T-helper 2 cell (primary cell): ENCODE data around the gene EHD4.

Experiments used
- DNase-seq, 5 experiments: peaks; one replicate each; pipeline versions ENCODE4 v3.0.0 to v3.0.0-alpha.2; 2012 to 2022
- total RNA-seq, 2 donors: gene quantifications; one replicate each; lab custom pipeline; 2026; lab: John Stamatoyannopoulos, UW

The EHD4 gene
- 86.3 to 178 reads per million in 2 donors for total RNA-seq

- DNase-seq, result peak; percentile 82 to 98 (median 91)
Observed at GRCh38 chr15:41972253-41973242, at the start of gene EHD4. Gene EHD4 (minus strand): TSS chr15:41972557. CDS start chr15:41972494, 63 bp downstream.

- DNase-seq, result no peak
Observed at GRCh38 chr15:42021593-42021992, 49.2 kb upstream of the EHD4 start.

DNA sequence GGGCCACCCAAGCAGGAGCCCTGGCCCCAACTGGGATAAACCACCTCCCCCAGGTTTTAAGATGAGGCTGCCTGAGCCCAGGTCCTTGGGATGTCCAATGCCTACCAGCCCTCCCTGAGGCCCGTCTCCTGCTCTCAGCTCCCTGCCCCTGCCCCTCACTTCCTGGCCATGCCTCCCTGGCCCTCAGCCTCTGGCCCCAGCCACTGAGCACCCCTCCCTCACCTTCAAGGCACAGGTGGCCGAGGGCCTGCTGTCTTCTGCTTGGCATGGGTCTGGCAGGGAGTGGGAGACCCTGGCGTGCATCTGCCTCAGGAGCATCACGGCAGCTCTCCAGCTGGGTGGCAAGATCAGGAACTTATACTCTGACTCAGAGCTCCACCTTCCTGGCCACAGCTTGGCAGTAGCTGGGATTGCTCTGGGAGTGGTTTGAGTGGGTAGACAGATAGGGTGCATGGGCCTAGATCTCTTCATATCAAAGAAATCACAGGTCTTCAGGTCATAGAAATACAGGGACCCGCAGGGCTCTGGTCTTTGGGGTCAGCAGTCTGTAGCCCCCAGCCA lies 48.4 kb upstream of the EHD4 start, which contains the start of gene PLA2G4E:
Gene PLA2G4E, minus strand, starts transcription at position 330 of the 561 bp plus-strand sequence. Its CDS starts 12 bp downstream, at position 318.
- no peak for DNase-seq

DNA sequence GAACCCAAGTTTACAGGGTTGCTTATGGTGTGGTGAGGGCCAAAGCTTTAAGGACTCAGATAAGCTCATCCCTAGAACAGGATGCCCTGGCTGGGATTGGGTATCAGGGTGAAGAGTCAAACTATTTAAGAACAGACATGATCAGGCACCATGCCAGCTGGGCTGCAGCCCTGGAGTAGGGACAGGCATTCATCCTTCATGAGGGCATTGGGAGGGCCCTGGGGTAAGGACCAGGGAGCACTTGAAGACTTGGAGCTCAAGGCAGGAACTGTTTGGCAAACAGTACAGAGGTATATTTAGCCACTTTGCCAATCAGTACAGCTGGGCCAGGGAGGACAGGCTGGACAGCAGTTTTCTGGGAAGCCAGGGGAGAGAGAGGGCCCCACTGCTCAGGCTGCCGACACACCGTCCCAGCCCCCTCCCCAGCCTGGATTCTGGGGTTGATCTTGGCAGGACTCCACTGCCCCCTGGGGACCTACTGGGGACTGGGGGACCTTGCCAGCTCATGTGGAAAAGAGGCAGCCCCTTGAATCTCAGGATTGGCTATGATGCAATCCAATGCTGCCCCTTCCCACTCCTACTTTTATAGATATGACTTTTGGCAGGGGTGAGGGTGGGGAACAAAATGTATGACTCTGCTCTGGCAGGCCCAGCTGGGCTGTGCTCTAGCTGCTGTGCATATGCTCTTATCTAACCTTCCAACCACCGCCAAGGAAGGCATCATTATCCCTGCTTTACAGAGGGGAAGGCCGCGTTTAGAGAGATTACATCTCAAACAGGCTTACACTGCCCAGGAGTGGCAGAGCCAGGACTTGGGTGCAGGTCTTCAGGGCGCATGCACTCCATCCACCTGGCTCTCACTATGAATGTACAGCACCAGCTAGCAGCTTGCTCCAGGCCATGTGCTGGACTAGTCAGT lies 46.2 kb upstream of the EHD4 start:
- no peak for DNase-seq

GRCh38 chr15:42016971-42017370 lies 44.6 kb upstream of the EHD4 start:
- no peak for DNase-seq

DNA sequence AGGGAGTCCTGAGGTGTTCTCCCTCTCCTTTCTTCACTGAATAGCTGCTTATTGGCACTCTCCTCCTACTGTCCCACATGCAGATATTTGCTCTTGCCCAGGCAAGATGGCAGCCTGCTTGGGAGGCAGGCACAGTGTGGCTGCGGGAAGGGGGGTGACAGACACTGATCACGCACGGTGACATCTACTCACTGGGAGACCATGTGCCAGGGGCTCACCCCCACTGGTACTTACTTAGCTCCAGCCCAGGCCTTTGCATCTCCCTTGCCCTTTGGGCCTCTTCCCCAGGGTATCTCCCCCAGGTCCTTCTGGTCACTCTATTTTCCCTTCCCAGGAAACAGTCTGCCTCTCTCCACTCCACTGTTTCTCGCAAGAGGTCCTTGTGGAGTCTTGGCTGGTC lies 42.0 kb upstream of the EHD4 start:
- DNase-seq, result no peak

- DNase-seq, result no peak
Observed at GRCh38 chr15:42012928-42013482, 40.6 kb upstream of the EHD4 start.

- DNase-seq, result no peak
Observed at GRCh38 chr15:42012241-42012640, 39.9 kb upstream of the EHD4 start.

- DNase-seq, result no peak
Observed at GRCh38 chr15:42011074-42011473, 38.7 kb upstream of the EHD4 start.

DNA sequence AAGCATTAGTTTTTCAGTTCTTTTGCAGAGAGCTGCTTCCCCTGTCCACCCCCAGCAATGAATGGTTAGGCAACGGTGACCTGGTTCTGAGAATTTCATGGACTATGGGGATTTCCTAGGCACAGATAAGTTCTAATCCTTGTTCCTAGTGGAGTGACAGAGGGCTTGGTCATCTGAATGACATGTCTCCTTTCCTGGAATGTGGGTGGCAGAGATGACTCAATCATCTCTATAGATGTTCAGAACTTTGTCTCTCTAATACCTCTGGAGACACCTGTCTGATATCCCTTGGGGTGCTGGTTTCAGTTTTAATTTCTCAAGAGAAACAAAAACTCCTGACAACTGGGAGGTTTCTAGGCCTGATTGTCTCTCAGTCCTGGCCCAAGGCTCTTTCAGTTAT lies 38.1 kb upstream of the EHD4 start:
- no peak for DNase-seq

- DNase-seq, result no peak
Observed at GRCh38 chr15:42009474-42009873, 37.1 kb upstream of the EHD4 start.

DNA sequence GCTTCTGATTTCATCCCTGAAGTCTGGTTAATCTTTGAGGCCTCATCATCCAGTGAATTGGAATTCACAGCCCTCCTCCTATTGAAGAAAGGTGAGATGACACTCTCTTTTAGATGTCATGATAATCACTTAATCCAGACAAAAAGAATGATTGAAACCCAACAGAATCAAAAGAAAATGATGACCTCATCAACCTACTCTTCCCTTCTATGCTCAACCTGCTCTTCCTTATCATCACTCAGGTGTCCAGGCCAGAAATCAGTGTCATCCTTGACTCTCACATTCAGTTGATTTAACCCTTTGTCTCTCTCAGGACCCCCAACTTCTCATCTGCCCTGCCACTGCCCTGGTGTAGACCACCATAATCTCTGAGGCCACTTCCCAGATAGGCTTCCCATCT lies 36.7 kb upstream of the EHD4 start:
- no peak for DNase-seq

- DNase-seq, result no peak
Observed at GRCh38 chr15:42007386-42007785, 35.0 kb upstream of the EHD4 start.

DNA sequence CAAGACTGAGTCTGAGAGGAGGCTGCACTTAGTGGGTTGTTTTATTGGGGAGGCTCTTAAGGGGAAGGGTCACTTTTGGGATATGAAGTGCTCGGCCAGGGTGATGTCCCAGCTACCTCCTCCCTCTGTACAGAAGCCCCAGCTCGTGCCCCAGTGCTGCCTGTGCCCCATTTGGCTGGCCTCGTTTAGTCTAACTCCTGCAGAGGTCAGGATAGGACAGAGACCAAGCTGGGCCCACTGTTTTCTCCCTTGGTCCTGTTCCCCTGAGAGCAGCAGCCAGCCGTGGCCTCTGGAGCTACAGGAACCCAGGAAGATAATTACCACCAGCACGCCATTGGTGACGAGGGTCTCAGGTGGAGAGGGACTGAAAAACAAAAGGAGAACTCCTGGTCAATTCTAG lies 30.0 kb upstream of the EHD4 start:
- DNase-seq, result no peak

DNA sequence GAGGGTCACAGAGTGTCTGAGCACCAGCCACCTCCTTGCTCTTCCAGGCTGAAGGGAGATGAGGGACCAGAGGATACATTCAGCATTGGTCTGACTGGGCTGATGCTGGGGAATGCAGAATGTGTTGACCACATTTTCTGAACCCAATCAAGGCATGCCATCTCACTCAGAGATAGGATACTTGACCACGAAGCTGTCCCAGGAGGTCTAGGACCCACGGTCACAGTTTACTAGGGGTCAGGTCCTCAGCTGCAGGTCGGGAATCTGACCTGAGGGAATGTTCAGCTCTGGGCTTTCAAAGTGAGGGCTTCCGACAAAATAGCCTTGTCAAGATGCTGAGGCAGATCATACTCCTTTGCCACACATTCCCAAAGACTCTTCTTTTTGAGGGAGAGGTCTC lies 28.9 kb upstream of the EHD4 start:
- no peak for DNase-seq

GRCh38 chr15:41999290-42000285 lies 27.2 kb upstream of the EHD4 start:
- DNase-seq, result no peak

- no peak for DNase-seq
Observed at GRCh38 chr15:41997845-41998244, 25.5 kb upstream of the EHD4 start.

DNA sequence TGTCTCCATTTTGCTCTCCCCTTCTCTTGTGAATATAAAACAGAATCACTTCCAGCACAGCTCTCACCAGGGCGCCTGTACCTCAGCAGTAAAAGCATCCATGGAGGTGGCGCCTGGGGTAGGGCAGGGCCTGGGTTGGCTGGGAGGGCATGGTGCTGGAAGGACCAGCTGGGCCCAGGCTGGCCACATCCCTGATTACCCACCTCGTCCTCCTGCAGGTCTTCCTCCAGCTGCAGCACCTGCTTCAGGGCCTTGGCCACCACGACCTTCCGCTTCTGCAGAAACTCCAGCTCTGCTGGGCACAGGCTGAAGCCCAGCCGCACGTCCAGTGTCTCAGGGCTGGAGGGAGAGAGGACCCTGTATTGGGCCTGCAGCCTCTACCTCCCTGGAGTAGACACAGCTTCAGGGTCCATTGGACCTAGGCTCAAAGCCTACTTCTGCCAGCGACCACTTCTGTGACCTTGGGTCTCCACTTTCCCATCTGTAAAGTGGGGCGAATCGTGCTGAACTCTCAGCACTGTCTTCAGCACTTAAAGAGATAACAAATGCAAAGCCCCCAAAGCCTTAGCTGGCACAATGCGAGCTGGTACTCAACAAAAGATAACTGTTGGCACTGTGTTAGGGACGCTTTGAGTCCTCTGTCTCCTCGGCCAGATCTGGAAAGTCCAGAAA lies 24.7 kb upstream of the EHD4 start:
- no peak for DNase-seq

GRCh38 chr15:41996376-41996775 lies 24.0 kb upstream of the EHD4 start:
- no peak for DNase-seq

- no peak for DNase-seq
Observed at GRCh38 chr15:41995476-41995855, 23.1 kb upstream of the EHD4 start.
